Globus pallidus (tissue), 1 donor: ENCODE data around the gene ACSM4.
"Not testable (repeated sequence)": the region's sequence is repeated elsewhere in the genome, so short reads cannot be mapped to it uniquely, and the experiment has no call there.

ENCODE experiments used
- DNase-seq: peaks from one replicate; pipeline ENCODE4 v3.0.0-alpha.2; 2015; ENCODE audit warnings: low spot score

The ACSM4 gene

DNA sequence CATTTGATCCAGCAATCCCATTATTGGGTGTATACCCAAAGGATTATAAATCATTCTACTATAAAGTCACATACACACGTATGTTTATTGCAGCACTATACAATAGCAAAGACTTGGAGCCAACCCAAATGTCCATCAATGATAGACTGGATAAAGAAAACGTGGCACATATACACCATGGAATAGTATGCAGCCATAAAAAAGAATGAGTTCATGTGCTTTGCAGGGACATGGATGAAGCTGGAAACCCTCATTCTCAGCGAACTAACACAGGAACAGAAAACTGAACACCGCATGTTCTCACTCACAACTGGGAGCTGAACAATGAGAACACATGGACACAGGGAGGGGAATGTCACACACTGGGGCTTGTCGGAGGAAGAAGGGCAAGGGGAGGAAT is 33.9 kb downstream of the ACSM4 start:
- not testable (repeated sequence) for DNase-seq

DNA sequence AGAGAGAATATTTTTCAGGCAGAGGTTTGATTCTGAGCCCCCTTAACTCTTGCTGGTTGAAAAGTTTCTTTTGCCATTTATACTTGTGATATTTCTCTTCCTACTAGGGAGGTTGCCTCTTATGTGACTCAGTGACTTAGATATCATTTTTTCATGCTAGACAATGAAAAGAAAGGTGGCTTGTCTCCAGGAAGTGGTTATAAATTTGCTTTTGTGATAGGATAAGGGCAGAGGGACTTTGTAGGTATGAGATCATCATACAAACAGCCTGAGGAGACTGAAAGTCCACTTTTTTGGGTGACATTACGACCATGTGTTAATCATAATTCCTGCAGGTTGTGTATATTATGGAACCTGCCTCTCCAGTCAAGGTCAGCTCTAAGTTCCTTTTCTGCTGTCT is 35.8 kb downstream of the ACSM4 start:
- no peak for DNase-seq

DNA sequence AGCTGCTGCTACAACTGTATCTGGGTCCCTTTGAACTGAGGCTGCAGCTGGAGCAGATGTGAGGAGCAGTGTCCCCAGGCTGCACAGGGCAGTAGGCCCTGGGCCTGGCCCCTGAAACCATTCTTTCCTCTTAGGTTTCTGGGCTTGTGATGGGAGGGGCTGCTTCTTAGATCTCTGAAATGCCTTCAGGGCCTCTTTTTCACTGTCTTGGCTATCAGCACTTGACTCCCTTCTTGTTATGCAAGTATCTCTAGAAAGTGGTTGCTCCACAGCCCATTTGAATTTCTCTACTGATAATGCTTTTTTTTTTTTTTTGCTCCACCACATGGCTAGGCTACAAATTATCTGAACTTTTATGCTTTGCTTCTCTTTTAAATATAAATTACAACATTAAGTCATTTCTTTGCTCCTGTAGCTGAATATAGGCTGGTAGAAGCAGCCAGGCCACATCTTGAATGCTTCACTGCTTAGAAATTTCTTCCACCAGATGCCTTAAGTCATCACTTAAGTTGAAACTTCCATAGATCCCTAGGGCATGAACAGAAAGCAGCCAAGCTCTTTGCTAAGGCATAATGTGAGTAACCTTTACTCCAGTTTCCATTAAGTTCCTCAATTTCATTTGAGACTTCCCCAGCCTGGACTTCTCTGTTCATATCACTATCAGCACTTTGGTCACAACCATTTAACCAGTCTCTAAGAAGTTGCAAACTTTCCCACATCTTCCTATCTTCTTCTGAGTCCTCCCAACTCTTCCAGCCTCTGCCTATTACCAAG is 41.1 kb downstream of the ACSM4 start:
- DNase-seq: no peak

DNA sequence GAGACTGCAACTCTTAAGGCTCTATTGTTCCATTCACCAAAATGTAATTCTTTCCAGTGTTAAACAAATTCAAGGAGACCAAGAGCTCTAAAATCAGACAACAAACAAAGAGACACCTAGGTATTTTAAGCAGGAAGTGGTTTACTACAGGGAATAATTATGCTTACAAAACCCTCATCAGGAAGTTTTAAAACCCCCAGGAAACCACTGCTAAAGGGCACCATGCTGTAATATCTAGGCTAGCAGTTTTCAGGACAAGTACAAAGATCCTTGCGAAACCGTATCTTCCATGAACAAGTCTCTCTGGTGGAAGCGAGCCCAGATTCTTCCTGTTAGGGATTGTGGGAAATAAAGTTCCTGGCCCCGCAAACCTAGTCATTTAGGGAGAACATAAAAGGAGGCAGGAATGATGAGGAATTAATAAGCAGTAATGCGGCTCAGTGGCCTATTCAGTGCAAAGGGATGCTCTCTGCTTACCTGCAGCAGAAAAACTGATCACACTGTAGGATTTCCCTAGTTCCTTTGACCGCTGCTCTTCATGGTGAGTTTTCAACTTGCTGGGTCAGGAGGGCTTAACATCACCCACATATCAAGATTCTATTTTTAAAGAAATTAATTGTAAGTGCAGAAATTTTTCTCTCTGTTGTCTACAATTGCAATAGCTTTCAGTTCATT is 42.8 kb downstream of the ACSM4 start:
- DNase-seq: no peak

DNA sequence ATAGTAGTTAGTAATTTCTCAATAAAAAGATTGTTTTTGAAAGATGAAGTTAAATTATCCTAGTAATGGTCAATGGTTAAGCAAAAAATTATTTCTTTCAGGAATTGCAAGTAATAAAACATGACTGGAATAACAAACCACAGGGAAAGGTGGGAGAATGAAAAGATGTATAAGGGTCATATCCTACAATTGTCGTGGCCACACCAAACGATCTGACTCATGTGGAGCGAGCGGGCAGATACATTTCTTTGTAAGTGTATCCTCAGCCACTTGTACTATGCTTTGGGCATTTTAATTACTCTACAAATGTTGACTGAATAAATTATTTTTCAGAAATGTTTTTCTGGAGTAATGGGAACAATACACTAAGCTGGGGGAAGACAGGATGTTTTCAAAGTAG is 45.5 kb downstream of the ACSM4 start:
- DNase-seq: no peak

DNA sequence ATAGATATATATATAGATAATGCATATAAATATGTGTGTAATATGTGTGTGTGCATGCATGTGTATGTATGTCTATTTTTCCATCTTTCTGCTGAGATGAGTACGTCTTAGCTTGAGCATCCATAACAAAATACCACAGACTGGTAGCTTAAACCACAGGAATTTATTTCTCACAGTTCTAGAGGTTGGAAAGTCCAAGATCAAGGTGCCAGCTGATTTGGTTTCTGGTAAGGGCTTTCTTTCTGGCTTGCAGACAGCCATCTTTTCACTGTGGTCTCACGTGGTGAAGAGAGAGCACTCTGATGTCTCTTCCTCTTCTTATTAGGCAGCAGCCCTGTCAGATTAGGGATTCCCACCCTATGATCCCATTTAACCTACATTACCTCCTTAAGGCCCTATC is 47.3 kb downstream of the ACSM4 start:
- no peak for DNase-seq

DNA sequence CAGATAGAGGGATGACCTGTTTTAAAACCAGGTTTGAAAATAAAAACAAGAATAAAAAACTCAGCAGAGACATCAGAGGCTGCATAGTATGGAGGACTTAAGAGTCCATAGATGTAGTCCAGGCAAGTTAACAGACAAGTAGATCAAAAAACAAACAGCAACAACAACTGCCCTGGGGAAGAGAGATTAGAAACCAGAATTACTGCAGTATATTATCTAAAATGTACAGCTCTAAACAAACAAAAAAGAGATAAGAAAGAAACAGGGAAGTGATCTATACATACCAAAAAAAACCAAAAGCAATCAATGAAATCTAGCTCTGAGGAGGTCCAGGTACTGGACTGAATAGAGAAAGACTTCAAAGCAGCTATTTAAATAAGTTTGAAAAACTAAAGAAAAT is 48.8 kb downstream of the ACSM4 start:
- no peak for DNase-seq

DNA sequence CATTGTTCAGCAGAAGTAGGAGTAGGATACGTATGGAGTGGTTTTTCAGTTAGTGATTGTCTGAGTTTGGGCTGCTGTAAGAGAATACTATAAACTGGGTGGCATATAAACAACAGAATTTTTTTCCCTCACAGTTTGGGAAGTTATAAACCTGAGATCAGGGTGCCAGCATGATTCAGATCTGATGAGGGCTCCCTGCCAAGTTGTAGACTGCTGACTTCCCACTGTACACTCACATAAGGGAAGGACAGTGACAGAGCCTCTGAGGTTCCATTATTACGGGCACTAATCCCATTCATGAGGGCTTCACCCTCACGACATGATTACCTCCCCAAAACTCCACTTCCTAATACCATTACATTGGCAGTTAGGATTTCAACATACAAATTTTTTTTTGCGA is 50.7 kb downstream of the ACSM4 start:
- no peak for DNase-seq

- no peak for DNase-seq
Observed at GRCh38 chr12:7361265-7361664, 57.4 kb downstream of the ACSM4 start.

DNA sequence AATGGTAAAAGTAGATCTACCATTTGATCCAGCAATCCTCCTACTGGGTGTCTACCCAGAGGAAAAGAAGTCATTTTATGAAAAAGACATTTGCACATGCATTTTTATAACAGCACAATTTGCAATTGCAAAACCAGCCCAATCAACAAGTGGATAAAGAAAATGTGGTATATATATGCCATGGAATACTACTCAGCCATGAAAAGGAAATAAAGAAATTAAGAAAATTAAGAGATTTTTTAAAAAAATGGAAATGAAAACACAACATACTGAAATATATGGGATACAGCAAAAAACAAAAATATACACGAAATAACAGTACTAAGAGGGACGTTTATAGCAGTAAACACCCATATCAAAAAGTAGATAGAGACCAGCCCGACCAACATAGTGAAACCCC is 58.9 kb downstream of the ACSM4 start:
- no peak for DNase-seq

DNA sequence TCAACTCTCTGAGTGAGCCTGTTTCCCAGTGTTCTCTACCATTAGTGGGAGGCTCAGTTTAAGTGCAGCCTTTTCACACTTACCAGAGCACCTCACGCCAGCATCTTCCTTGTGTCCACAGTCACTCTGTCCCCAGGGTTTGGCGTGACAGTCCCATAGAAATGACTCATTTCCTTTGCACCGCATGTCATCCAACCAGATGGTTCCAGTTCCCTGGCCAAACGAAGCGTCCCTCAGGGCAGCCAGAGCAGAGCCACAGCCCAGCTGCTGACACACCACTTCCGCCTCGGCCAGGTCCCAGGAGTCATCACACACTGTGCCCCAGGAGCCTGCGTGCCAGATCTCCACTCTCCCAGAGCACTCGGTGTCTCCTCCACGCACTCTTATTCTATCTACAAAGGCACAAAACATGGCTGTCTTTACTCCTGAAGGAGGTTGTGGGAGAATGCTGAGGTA is 65.4 kb downstream of the ACSM4 start:
- no peak for DNase-seq

GRCh38 chr12:7373226-7373625 is 69.4 kb downstream of the ACSM4 start:
- no peak for DNase-seq

GRCh38 chr12:7374423-7375144 is 70.7 kb downstream of the ACSM4 start:
- no peak for DNase-seq

- no peak for DNase-seq
Observed at GRCh38 chr12:7375145-7375543, 71.3 kb downstream of the ACSM4 start.

GRCh38 chr12:7376196-7376595 is 72.3 kb downstream of the ACSM4 start:
- DNase-seq: no peak
